Loucy (cell line): ENCODE results near the gene CYP27A1.

Source experiments
- CTCF ChIP-seq: fragments of 200-600 bp; sonication (generic); conservative IDR thresholded peaks from 2 replicates; pipeline ENCODE4 v1.5.1; 2014; ENCODE audit warnings: mild to moderate bottlenecking, antibody characterized with exemption, low read length
- EZH2phosphoT487 ChIP-seq: fragments of 200-600 bp; IDR thresholded peaks from 2 replicates; pipeline ENCODE4 v1.6.1; 2018; ENCODE audit warnings: antibody characterized with exemption, mild to moderate bottlenecking, moderate library complexity, borderline replicate concordance

- TF ChIP-seq CTCF (no peak), EZH2phosphoT487 (no peak)
These were observed 27.6 kb downstream of the CYP27A1 start for GRCh38 chr2:218809515-218809914.
